ENCODE data around the gene DNMT3A. TPM values are rescaled to one million over a fixed set of nuclear protein-coding genes. Genes with fewer than 3 reads are reported as not detected.

Gene DNMT3A
- total RNA-seq, 2 donors from 2014 or later = 17.7 to 24.3 TPM

GRCh38 chr2:25204190-25204838, 137.4 kb downstream of the DNMT3A start:
- no peaks in the 10 kb centered on the region for H3K9me3 ChIP-seq
- TF ChIP-seq CTCF (IDR thresholded peaks at IDR 0.05) = no peak
- no peak overlapping the region for H3K27ac ChIP-seq
- no peak for DNase-seq (ENCODE audit: low spot score)
- H3K36me3 ChIP-seq = no peaks in the 10 kb centered on the region
- peaks cover 0 to 3% of the 10 kb centered on the region in 2 donors for H3K4me1 ChIP-seq (ENCODE audit: control insufficient read depth in 1 of 2, low read depth in 2 of 2)
- peak overlapping the region; percentile 68 for H3K4me3 ChIP-seq
- H3K27me3 ChIP-seq (replicated peaks; ENCODE audit: insufficient read depth) = no peaks in the 10 kb centered on the region
- no peak for ATAC-seq (ENCODE audit: insufficient number of reproducible peaks, low FRiP score, low read depth)

GRCh38 chr2:25202275-25202674, 139.4 kb downstream of the DNMT3A start:
- ATAC-seq (ENCODE audit: insufficient number of reproducible peaks, low FRiP score, low read depth) (no peak), DNase-seq (ENCODE audit: low spot score) (no peak)
- Histone ChIP-seq H3K9me3 (no peaks in the 10 kb centered on the region), H3K4me3 (no peak overlapping the region), H3K27ac (no peak overlapping the region), H3K27me3 (replicated peaks; ENCODE audit: insufficient read depth) (no peaks in the 10 kb centered on the region), H3K4me1 (ENCODE audit: control insufficient read depth in 1 of 2, low read depth in 2 of 2) (peaks cover 0 to 3% of the 10 kb centered on the region in 2 donors), H3K36me3 (no peaks in the 10 kb centered on the region)
- TF ChIP-seq CTCF (IDR thresholded peaks at IDR 0.05) = no peak

- no peak overlapping the region for H3K4me3 ChIP-seq
- H3K4me1 ChIP-seq (ENCODE audit: control insufficient read depth in 1 of 2, low read depth in 2 of 2) = peaks cover 0 to 3% of the 10 kb centered on the region in 2 donors
- H3K9me3 ChIP-seq = no peaks in the 10 kb centered on the region
- no peak for ATAC-seq (ENCODE audit: insufficient number of reproducible peaks, low FRiP score, low read depth)
- no peak overlapping the region for H3K27ac ChIP-seq
- TF ChIP-seq CTCF (IDR thresholded peaks at IDR 0.05) = no peak
- DNase-seq (ENCODE audit: low spot score) = no peak
- no peaks in the 10 kb centered on the region for H3K36me3 ChIP-seq
- H3K27me3 ChIP-seq (replicated peaks; ENCODE audit: insufficient read depth) = no peaks in the 10 kb centered on the region
Observed at GRCh38 chr2:25201794-25202193, 139.9 kb downstream of the DNMT3A start.

GRCh38 chr2:25201265-25201664, 140.5 kb downstream of the DNMT3A start:
- no peak for TF ChIP-seq CTCF (IDR thresholded peaks at IDR 0.05)
- no peaks in the 10 kb centered on the region for H3K9me3 ChIP-seq
- DNase-seq (ENCODE audit: low spot score) (no peak), ATAC-seq (ENCODE audit: insufficient number of reproducible peaks, low FRiP score, low read depth) (no peak)
- no peak overlapping the region for H3K4me3 ChIP-seq
- H3K27ac ChIP-seq = no peak overlapping the region
- H3K36me3 ChIP-seq = no peaks in the 10 kb centered on the region
- no peaks in the 10 kb centered on the region for H3K27me3 ChIP-seq (replicated peaks; ENCODE audit: insufficient read depth)
- peaks cover 0 to 3% of the 10 kb centered on the region in 2 donors for H3K4me1 ChIP-seq (ENCODE audit: control insufficient read depth in 1 of 2, low read depth in 2 of 2)

GRCh38 chr2:25198576-25198975, 143.1 kb downstream of the DNMT3A start:
- no peak overlapping the region for H3K27ac ChIP-seq
- no peaks in the 10 kb centered on the region for H3K36me3 ChIP-seq
- DNase-seq (ENCODE audit: low spot score) (no peak), ATAC-seq (ENCODE audit: insufficient number of reproducible peaks, low FRiP score, low read depth) (no peak)
- no peak overlapping the region for H3K4me3 ChIP-seq
- TF ChIP-seq CTCF (IDR thresholded peaks at IDR 0.05) = no peak
- no peaks in the 10 kb centered on the region for H3K27me3 ChIP-seq (replicated peaks; ENCODE audit: insufficient read depth)
- no peaks in the 10 kb centered on the region for H3K4me1 ChIP-seq (ENCODE audit: control insufficient read depth in 1 of 2, low read depth in 2 of 2)
- no peaks in the 10 kb centered on the region for H3K9me3 ChIP-seq

All from thoracic aorta (tissue), 2 donors.